HepG2 (cell line): ENCODE data around the gene SNRPD3. TPM values are rescaled to one million over a fixed set of nuclear protein-coding genes. Genes with fewer than 3 reads are reported as not detected.

Source experiments
- ARNT2 ChIP-seq: sonication (generic); formaldehyde crosslinking; IDR thresholded peaks from 2 replicates; pipeline ENCODE4 v1.8.0; 2022; ENCODE audit warnings: mild to moderate bottlenecking, low read depth, missing genetic modification reagents, moderate library complexity
- CCAR2 ChIP-seq: fragments of 200-400 bp; formaldehyde crosslinking; optimal IDR thresholded peaks from 2 replicates; pipeline ENCODE3; 2018; ENCODE audit warnings: low read depth, mild to moderate bottlenecking, low read length, moderate library complexity
- GTF3A ChIP-seq: sonication (generic); formaldehyde crosslinking; conservative IDR thresholded peaks from 2 replicates; pipeline ENCODE4 v1.4.0; 2020; ENCODE audit warnings: mild to moderate bottlenecking, missing genetic modification reagents
- HMG20B ChIP-seq: conservative IDR thresholded peaks from 2 replicates; pipeline ENCODE4 v1.6.1; 2016; ENCODE audit warnings: missing genetic modification reagents, missing compliant biosample characterization
- IRX3 ChIP-seq: sonication (generic); formaldehyde crosslinking; IDR thresholded peaks from 2 replicates; pipeline ENCODE4 v1.8.1; 2023; ENCODE audit warnings: mild to moderate bottlenecking, low read depth, missing genetic modification reagents, borderline replicate concordance
- MAFK ChIP-seq, 2 experiments: IDR thresholded peaks in 1 of 2; conservative IDR thresholded peaks in 1 of 2; 2 replicates each; pipeline ENCODE4 v1.6.1; 2011; ENCODE audit warnings: improper control_type of control experiment in 2 of 2, low read length in 2 of 2
- MBNL3 ChIP-seq: fragments of 250-450 bp; sonication (Bioruptor Pico); conservative IDR thresholded peaks from 2 replicates; pipeline ENCODE4 v1.8.0; 2022; ENCODE audit warnings: mild to moderate bottlenecking, inconsistent platforms
- REXO4 ChIP-seq: sonication (generic); formaldehyde crosslinking; IDR thresholded peaks from 2 replicates; pipeline ENCODE4 v1.8.0; 2022; ENCODE audit warnings: missing genetic modification reagents, mild to moderate bottlenecking, borderline replicate concordance
- SETDB1 ChIP-seq: sonication (generic); formaldehyde crosslinking; IDR thresholded peaks from 2 replicates; pipeline ENCODE4 v1.5.1; 2020; ENCODE audit warnings: missing genetic modification reagents, mild to moderate bottlenecking, borderline replicate concordance
- SP5 ChIP-seq: IDR thresholded peaks from 2 replicates; pipeline ENCODE4 v1.6.1; 2016; ENCODE audit warnings: low read depth, borderline replicate concordance
- TCF7L2 ChIP-seq: IDR thresholded peaks from 2 replicates; pipeline ENCODE4 v1.6.1; 2011; ENCODE audit warnings: mild to moderate bottlenecking, low read depth, low read length, moderate library complexity
- ZNF235 ChIP-seq: sonication (generic); formaldehyde crosslinking; IDR thresholded peaks from 2 replicates; pipeline ENCODE4 v1.8.1; 2023; ENCODE audit warnings: mild to moderate bottlenecking, missing genetic modification reagents, borderline replicate concordance
- ZNF331 ChIP-seq: sonication (generic); formaldehyde crosslinking; IDR thresholded peaks from 2 replicates; pipeline ENCODE4 v1.4.0; 2020; ENCODE audit warnings: missing genetic modification reagents
- ZNF432 ChIP-seq: sonication (generic); formaldehyde crosslinking; IDR thresholded peaks from 2 replicates; pipeline ENCODE4 v1.5.0; 2020; ENCODE audit warnings: missing genetic modification reagents, mild to moderate bottlenecking, borderline replicate concordance
- ZNF777 ChIP-seq: sonication (generic); formaldehyde crosslinking; IDR thresholded peaks from 2 replicates; pipeline ENCODE4 v1.4.0; 2020; ENCODE audit warnings: missing genetic modification reagents
- polyA plus RNA-seq, 8 experiments: library from polyadenylated mRNA; depleted of rRNA in 3 of 8; stranded (reverse) in 7 of 8; unstranded in 1 of 8; fragments of >200 nt; fragmentation: Illumina TruSeq in 4 of 8; extraction: Trizol in 4 of 8; gene quantifications; 2 replicates each; pipeline versions ENCODE4 v1.2.1 to v1.2.3, GENCODE V29; 2011 to 2016; ENCODE audit warnings: low read depth in 4 of 8, missing spikeins in 1 of 8, mixed read lengths in 1 of 8; ENCODE audit not compliant: insufficient read depth in 1 of 8
- total RNA-seq, 5 experiments: library from RNA; depleted of rRNA; stranded (reverse); fragments of >200 nt; fragmentation: Illumina TruSeq; extraction: Trizol; gene quantifications; 2 replicates each; pipeline ENCODE4 v1.2.3, GENCODE V29; 2016; ENCODE audit warnings: low read depth in 1 of 5
- TF ChIP-seq, protein P1 (sequence below): sonication (generic); formaldehyde crosslinking; IDR thresholded peaks from 2 replicates; pipeline ENCODE4 v1.8.0; 2022; ENCODE audit warnings: mild to moderate bottlenecking, missing genetic modification reagents
- TF ChIP-seq, protein P2 (sequence below): sonication (generic); formaldehyde crosslinking; IDR thresholded peaks from 2 replicates; pipeline ENCODE4 v1.5.1; 2020; ENCODE audit warnings: mild to moderate bottlenecking, missing genetic modification reagents, moderate library complexity
- TF ChIP-seq, protein P3 (sequence below): sonication (generic); formaldehyde crosslinking; IDR thresholded peaks from 2 replicates; pipeline ENCODE4 v1.5.1; 2020; ENCODE audit warnings: missing genetic modification reagents, mild to moderate bottlenecking, borderline replicate concordance
- TF ChIP-seq, protein P4 (sequence below): sonication (generic); formaldehyde crosslinking; IDR thresholded peaks from 2 replicates; pipeline ENCODE4 v1.4.0; 2020; ENCODE audit warnings: mild to moderate bottlenecking, missing genetic modification reagents
- TF ChIP-seq, protein P5 (sequence below): IDR thresholded peaks from 2 replicates; pipeline ENCODE4 v1.6.1; 2016; ENCODE audit warnings: low read depth

SNRPD3 gene
- total and polyA plus RNA-seq, 2 of the 13 experiments (the other 11 are each of a cell fraction or from before 2014, with no cell fraction given): 110 to 209 TPM

DNA sequence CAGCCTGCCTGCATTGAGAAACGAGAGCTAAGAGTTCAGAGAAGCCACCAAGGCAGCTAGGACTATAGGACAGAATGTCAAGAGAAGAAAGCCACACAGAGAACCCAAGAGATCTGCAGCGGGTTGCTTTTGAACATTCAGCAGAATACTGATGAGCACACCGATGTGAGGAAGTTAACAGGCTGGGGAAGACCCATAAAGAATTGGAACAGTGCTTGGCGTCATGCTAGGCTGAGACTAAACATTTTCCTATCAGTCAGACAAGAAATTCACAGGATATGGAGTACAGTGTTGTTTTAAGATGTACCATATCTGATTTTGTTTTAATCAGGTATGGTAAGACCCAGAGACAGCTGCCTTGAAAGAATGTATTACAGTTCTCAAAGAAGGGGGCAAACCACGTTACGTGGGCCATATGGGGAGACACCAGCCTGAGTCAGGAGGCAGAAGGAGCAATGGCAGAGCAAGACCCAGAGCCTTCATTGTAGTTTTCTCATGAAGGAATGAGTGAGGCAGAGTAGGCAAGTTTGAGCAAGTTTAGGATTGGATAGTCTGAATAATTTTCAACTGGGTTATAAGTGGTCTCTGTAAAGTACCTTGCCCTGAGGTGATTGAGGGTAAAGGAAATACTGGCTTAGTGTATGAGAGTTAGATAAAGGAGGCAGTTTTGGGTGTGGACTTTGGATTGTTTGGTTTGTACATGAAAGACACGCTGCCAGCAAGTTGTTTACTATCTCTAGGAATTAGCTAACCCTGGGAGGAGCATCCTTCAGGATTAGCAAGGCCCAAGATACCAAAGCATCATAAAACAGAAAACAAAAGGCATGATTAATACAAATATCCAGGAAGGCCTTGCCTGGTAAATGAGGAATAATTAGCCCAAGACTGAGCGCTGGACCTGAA is 22.8 kb downstream of the SNRPD3 start (continued):
- TF ChIP-seq REXO4 (CRISPR knock-in tag) (no peak), CCAR2 (no peak), ZNF235 (CRISPR knock-in tag) (no peak), GTF3A (CRISPR knock-in tag) (no peak), HMG20B (peak; percentile 93), SP5 (CRISPR knock-in tag) (peak; percentile 100), MAFK (conservative IDR thresholded peaks at IDR 0.05 in 1 of 2, IDR thresholded peaks at IDR 0.05 in 1 of 2; ENCODE audit: low read length in 2 of 2) (no peak), IRX3 (no peak), MBNL3 (CRISPR knock-in tag) (no peak), ARNT2 (CRISPR knock-in tag) (0 out of 2 replicates have a peak, but pooled peaks have one; percentile 76), ZNF432 (CRISPR knock-in tag) (no peak), SETDB1 (CRISPR knock-in tag) (no peak), ZNF777 (CRISPR knock-in tag) (no peak), TCF7L2 (peak; percentile 82), ZNF331 (peak; percentile 85; the same call in 1 of the 2 replicates)
- TF ChIP-seq, protein P1, sequence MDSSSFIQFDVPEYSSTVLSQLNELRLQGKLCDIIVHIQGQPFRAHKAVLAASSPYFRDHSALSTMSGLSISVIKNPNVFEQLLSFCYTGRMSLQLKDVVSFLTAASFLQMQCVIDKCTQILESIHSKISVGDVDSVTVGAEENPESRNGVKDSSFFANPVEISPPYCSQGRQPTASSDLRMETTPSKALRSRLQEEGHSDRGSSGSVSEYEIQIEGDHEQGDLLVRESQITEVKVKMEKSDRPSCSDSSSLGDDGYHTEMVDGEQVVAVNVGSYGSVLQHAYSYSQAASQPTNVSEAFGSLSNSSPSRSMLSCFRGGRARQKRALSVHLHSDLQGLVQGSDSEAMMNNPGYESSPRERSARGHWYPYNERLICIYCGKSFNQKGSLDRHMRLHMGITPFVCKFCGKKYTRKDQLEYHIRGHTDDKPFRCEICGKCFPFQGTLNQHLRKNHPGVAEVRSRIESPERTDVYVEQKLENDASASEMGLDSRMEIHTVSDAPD (CRISPR knock-in tag): peak; percentile 41; the same call in 1 of the 2 replicates
- TF ChIP-seq, protein P2, sequence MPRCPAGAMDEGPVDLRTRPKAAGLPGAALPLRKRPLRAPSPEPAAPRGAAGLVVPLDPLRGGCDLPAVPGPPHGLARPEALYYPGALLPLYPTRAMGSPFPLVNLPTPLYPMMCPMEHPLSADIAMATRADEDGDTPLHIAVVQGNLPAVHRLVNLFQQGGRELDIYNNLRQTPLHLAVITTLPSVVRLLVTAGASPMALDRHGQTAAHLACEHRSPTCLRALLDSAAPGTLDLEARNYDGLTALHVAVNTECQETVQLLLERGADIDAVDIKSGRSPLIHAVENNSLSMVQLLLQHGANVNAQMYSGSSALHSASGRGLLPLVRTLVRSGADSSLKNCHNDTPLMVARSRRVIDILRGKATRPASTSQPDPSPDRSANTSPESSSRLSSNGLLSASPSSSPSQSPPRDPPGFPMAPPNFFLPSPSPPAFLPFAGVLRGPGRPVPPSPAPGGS (CRISPR knock-in tag): no peak
- TF ChIP-seq, protein P3, sequence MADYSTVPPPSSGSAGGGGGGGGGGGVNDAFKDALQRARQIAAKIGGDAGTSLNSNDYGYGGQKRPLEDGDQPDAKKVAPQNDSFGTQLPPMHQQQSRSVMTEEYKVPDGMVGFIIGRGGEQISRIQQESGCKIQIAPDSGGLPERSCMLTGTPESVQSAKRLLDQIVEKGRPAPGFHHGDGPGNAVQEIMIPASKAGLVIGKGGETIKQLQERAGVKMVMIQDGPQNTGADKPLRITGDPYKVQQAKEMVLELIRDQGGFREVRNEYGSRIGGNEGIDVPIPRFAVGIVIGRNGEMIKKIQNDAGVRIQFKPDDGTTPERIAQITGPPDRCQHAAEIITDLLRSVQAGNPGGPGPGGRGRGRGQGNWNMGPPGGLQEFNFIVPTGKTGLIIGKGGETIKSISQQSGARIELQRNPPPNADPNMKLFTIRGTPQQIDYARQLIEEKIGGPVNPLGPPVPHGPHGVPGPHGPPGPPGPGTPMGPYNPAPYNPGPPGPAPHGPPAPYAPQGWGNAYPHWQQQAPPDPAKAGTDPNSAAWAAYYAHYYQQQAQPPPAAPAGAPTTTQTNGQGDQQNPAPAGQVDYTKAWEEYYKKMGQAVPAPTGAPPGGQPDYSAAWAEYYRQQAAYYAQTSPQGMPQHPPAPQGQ (CRISPR knock-in tag): no peak
- TF ChIP-seq, protein P4, sequence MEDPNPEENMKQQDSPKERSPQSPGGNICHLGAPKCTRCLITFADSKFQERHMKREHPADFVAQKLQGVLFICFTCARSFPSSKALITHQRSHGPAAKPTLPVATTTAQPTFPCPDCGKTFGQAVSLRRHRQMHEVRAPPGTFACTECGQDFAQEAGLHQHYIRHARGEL: no peak
- TF ChIP-seq, protein P5, sequence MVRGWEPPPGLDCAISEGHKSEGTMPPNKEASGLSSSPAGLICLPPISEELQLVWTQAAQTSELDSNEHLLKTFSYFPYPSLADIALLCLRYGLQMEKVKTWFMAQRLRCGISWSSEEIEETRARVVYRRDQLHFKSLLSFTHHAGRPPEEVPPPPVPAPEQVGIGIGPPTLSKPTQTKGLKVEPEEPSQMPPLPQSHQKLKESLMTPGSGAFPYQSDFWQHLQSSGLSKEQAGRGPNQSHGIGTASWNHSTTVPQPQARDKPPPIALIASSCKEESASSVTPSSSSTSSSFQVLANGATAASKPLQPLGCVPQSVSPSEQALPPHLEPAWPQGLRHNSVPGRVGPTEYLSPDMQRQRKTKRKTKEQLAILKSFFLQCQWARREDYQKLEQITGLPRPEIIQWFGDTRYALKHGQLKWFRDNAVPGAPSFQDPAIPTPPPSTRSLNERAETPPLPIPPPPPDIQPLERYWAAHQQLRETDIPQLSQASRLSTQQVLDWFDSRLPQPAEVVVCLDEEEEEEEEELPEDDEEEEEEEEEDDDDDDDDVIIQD: peak; percentile 30; the same call in 1 of the 2 replicates
